ENCODE data around the gene STYK1. TPM values are rescaled to one million over a fixed set of nuclear protein-coding genes. Genes with fewer than 3 reads are reported as not detected.
A peak's percentile ranks its signal among the peaks of the same experiment; 100 is the strongest.

STYK1 gene
- total and polyA plus RNA-seq, 10 of the 15 experiments (the other 5 are each of a cell fraction or from before 2014, with no cell fraction given) = 0.62 to 1.2 (median 0.82) TPM; not detected in 1

GRCh38 chr12:10636611-10637010, 37.2 kb downstream of the STYK1 start:
- ChIA-PET SMC1A (ENCODE audit: uncharacterized antibody, unreplicated experiment) (no interaction called here), POLR2A (no interaction called here), RAD21 (ENCODE audit: unreplicated experiment) (no interaction called here), CTCF (interaction anchor here (1.7 kb wide), 1 partner anchor 307 kb away, joined by 3 read pairs; no protein-coding TSS in a partner anchor)
- no peak overlapping the region for H3K27ac ChIP-seq (ENCODE audit: control insufficient read depth, insufficient read depth)
- no peak overlapping the region for H3K9ac ChIP-seq (ENCODE audit: control insufficient read depth, insufficient read depth, low read length)
- BruUV-seq (replicated peaks) = no TSS peak
- H3K36me3 ChIP-seq (ENCODE audit: control insufficient read depth in 2 of 2, insufficient read depth in 2 of 2, low read length in 1 of 2) = no peaks in the 10 kb centered on the region
- H3K27me3 ChIP-seq (replicated peaks in 1 of 2; ENCODE audit: control insufficient read depth in 2 of 2, insufficient read depth in 2 of 2, low read length in 1 of 2) = peaks cover 0 to 2% of the 10 kb centered on the region in 2 experiments; a peak in 1 of 4 replicates
- no peaks in the 10 kb centered on the region for H4K20me1 ChIP-seq (ENCODE audit: control insufficient read depth, insufficient read depth)
- no peak overlapping the region for H2AFZ ChIP-seq (ENCODE audit: control insufficient read depth, low read depth, low read length)
- intact Hi-C loops (cut with micrococcal nuclease; ENCODE audit: unreplicated experiment) = no loop called here
- no peak overlapping the region for H3K4me2 ChIP-seq (ENCODE audit: control insufficient read depth, insufficient read depth)
- H3K4me1 ChIP-seq (ENCODE audit: control insufficient read depth, insufficient read depth, low read length) = no peaks in the 10 kb centered on the region
- DNase-seq (ENCODE audit: low read depth, low spot score) (no peak), FAIRE-seq (peak; percentile 7), ATAC-seq (no peak)
- WGBS (ENCODE audit: insufficient coverage, insufficient replicate concordance, low lambda C conversion rate, missing lambda C conversion rate) = 24% methylated on average over 6 of the region's 6 CpGs
- no peaks in the 10 kb centered on the region for H3K9me3 ChIP-seq (replicated peaks; ENCODE audit: control insufficient read depth, insufficient read depth, low read length)
- TF ChIP-seq SIX5 (IDR thresholded peaks at IDR 0.05; ENCODE audit: low read depth, low read length, severe bottlenecking) = no peak
- TF ChIP-seq BACH1 (IDR thresholded peaks at IDR 0.05; ENCODE audit: borderline replicate concordance) = no peak
- in situ Hi-C loops (cut with MboI) = loop anchor here (25.0 kb wide), 1 partner anchor 99 kb away; no protein-coding TSS in a partner anchor
- no peaks in the 10 kb centered on the region for H3K79me2 ChIP-seq (ENCODE audit: control insufficient read depth, insufficient read depth, low read length)
- H3K4me3 ChIP-seq = no peak overlapping the region

DNA sequence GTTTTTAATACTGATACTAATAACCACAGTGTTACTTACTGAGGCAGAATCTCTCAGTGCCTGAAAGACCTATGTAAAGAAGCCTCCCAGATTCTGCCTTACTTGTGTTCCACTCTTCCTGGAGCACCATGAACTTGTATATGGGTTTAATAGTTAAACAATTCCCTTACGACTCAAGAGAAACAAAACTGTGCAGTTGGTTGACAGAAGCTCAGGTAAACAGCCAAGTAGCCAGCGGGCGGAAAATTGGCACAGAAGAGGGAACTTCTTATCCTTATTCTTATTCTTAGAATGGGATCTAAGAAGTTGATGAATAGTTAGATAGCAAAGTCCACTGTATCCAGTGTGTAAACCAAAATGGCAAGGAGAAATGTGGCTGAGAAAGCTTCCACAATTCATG, 37.7 kb downstream of the STYK1 start:
- no peaks in the 10 kb centered on the region for H3K79me2 ChIP-seq (ENCODE audit: control insufficient read depth, insufficient read depth, low read length)
- H3K27ac ChIP-seq (ENCODE audit: control insufficient read depth, insufficient read depth) = no peak overlapping the region
- ChIA-PET POLR2A (no interaction called here), SMC1A (ENCODE audit: uncharacterized antibody, unreplicated experiment) (no interaction called here), CTCF (interaction anchor here (1.7 kb wide), 1 partner anchor 306 kb away, joined by 3 read pairs; no protein-coding TSS in a partner anchor), RAD21 (ENCODE audit: unreplicated experiment) (no interaction called here)
- H3K9ac ChIP-seq (ENCODE audit: control insufficient read depth, insufficient read depth, low read length) = no peak overlapping the region
- BruUV-seq (replicated peaks) = no TSS peak
- no peaks in the 10 kb centered on the region for H4K20me1 ChIP-seq (ENCODE audit: control insufficient read depth, insufficient read depth)
- intact Hi-C loops (cut with micrococcal nuclease; ENCODE audit: unreplicated experiment) = no loop called here
- TF ChIP-seq SIX5 (IDR thresholded peaks at IDR 0.05; ENCODE audit: low read depth, low read length, severe bottlenecking) (no peak), HDAC6 (IDR thresholded peaks at IDR 0.05; ENCODE audit: unreplicated experiment) (no peak), NR2C1 (IDR thresholded peaks at IDR 0.05) (no peak), ZNF274 (IDR thresholded peaks at IDR 0.05; ENCODE audit: insufficient read depth, insufficient read length) (no peak), ZNF217 (IDR thresholded peaks at IDR 0.05) (no peak), NRF1 (conservative IDR thresholded peaks at IDR 0.05; ENCODE audit: low read depth, low read length) (no peak), GATAD2B (conservative IDR thresholded peaks at IDR 0.05; ENCODE audit: low read depth) (no peak), MEF2A (IDR thresholded peaks at IDR 0.05; ENCODE audit: insufficient read depth, low read depth, low read length) (no peak)
- TF ChIP-seq, protein P1, sequence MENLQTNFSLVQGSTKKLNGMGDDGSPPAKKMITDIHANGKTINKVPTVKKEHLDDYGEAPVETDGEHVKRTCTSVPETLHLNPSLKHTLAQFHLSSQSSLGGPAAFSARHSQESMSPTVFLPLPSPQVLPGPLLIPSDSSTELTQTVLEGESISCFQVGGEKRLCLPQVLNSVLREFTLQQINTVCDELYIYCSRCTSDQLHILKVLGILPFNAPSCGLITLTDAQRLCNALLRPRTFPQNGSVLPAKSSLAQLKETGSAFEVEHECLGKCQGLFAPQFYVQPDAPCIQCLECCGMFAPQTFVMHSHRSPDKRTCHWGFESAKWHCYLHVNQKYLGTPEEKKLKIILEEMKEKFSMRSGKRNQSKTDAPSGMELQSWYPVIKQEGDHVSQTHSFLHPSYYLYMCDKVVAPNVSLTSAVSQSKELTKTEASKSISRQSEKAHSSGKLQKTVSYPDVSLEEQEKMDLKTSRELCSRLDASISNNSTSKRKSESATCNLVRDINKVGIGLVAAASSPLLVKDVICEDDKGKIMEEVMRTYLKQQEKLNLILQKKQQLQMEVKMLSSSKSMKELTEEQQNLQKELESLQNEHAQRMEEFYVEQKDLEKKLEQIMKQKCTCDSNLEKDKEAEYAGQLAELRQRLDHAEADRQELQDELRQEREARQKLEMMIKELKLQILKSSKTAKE (IDR thresholded peaks at IDR 0.05; ENCODE audit: low read depth, poor library complexity, severe bottlenecking) = no peak
- TF ChIP-seq, protein P2, sequence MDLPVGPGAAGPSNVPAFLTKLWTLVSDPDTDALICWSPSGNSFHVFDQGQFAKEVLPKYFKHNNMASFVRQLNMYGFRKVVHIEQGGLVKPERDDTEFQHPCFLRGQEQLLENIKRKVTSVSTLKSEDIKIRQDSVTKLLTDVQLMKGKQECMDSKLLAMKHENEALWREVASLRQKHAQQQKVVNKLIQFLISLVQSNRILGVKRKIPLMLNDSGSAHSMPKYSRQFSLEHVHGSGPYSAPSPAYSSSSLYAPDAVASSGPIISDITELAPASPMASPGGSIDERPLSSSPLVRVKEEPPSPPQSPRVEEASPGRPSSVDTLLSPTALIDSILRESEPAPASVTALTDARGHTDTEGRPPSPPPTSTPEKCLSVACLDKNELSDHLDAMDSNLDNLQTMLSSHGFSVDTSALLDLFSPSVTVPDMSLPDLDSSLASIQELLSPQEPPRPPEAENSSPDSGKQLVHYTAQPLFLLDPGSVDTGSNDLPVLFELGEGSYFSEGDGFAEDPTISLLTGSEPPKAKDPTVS (IDR thresholded peaks at IDR 0.05; ENCODE audit: low read depth, low read length) = no peak
- no peak for FAIRE-seq
- no peaks in the 10 kb centered on the region for H3K9me3 ChIP-seq (replicated peaks; ENCODE audit: control insufficient read depth, insufficient read depth, low read length)
- in situ Hi-C loops (cut with MboI) = loop anchor here (25.0 kb wide), 1 partner anchor 99 kb away; no protein-coding TSS in a partner anchor
- DNase-seq (ENCODE audit: low read depth, low spot score) = no peak
- WGBS (ENCODE audit: insufficient coverage, insufficient replicate concordance, low lambda C conversion rate, missing lambda C conversion rate) = 67% methylated on average over 3 of the region's 3 CpGs
- no peak for ATAC-seq
- no peaks in the 10 kb centered on the region for H3K36me3 ChIP-seq (ENCODE audit: control insufficient read depth in 2 of 2, insufficient read depth in 2 of 2, low read length in 1 of 2)
- no peaks in the 10 kb centered on the region for H3K4me1 ChIP-seq (ENCODE audit: control insufficient read depth, insufficient read depth, low read length)
- no peak overlapping the region for H3K4me2 ChIP-seq (ENCODE audit: control insufficient read depth, insufficient read depth)
- peaks cover 0 to 2% of the 10 kb centered on the region in 2 experiments; a peak in 1 of 4 replicates for H3K27me3 ChIP-seq (replicated peaks in 1 of 2; ENCODE audit: control insufficient read depth in 2 of 2, insufficient read depth in 2 of 2, low read length in 1 of 2)
- no peak overlapping the region for H3K4me3 ChIP-seq
- H2AFZ ChIP-seq (ENCODE audit: control insufficient read depth, low read depth, low read length) = no peak overlapping the region

All from GM12878 (cell line).